ENCODE data around the gene ALDH2. TPM values are rescaled to one million over a fixed set of nuclear protein-coding genes. Genes with fewer than 3 reads are reported as not detected.

The ALDH2 gene
- total RNA-seq, 1 experiment from 2014 or later, result not detected

DNA sequence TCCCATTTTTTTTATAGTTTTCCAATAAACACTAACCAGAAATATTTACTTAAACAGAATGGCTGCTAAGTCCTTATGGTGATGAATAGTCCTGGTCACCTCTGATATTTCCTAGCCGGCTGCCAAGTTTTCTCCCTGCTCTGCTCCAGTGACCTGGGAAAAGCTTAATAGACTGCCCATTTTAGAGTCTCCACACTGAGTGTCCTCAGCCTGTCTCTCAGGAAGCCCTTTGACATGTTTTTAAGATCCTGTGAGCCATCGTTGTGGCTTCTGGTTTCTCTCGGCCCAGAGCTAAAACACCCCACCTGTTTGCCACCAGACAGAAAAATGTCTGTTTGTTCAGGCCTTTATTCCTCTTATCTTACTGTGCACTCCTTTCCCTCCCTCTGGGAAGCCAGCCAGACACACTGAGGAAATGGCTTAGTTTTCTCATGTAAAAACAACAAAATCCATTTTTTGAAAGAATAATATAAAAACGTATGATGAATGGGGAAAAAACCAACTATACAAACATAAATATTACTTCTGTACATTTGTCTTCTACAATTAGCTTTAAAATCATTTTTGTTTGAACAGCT, 25.4 kb upstream of the ALDH2 start:
- no peak overlapping the region for H3K4me3 Mint-ChIP-seq (ENCODE audit: unreplicated experiment)
- TF ChIP-seq, protein P1, sequence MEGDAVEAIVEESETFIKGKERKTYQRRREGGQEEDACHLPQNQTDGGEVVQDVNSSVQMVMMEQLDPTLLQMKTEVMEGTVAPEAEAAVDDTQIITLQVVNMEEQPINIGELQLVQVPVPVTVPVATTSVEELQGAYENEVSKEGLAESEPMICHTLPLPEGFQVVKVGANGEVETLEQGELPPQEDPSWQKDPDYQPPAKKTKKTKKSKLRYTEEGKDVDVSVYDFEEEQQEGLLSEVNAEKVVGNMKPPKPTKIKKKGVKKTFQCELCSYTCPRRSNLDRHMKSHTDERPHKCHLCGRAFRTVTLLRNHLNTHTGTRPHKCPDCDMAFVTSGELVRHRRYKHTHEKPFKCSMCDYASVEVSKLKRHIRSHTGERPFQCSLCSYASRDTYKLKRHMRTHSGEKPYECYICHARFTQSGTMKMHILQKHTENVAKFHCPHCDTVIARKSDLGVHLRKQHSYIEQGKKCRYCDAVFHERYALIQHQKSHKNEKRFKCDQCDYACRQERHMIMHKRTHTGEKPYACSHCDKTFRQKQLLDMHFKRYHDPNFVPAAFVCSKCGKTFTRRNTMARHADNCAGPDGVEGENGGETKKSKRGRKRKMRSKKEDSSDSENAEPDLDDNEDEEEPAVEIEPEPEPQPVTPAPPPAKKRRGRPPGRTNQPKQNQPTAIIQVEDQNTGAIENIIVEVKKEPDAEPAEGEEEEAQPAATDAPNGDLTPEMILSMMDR (IDR thresholded peaks at IDR 0.05; ENCODE audit: unreplicated experiment), result no peak
- BruUV-seq (replicated peaks), result no TSS peak
- no peaks in the 10 kb centered on the region for H3K27me3 Mint-ChIP-seq (ENCODE audit: insufficient read depth, unreplicated experiment)
- intact Hi-C loops (cut with micrococcal nuclease), result no loop called here
- no peaks in the 10 kb centered on the region for H3K9me3 Mint-ChIP-seq (ENCODE audit: unreplicated experiment)
- H3K36me3 Mint-ChIP-seq (ENCODE audit: insufficient read depth, unreplicated experiment), result peaks cover 55% of the 10 kb centered on the region
- H3K4me1 Mint-ChIP-seq (ENCODE audit: insufficient read depth, unreplicated experiment), result no peaks in the 10 kb centered on the region
- DNase-seq (ENCODE audit: unreplicated experiment), result no peak
- ChIA-PET CTCF (interaction anchor here (1.0 kb wide), 1 partner anchor 12 kb away, joined by 3 read pairs; no protein-coding TSS in a partner anchor), POLR2A (no interaction called here)
- no peak overlapping the region for H3K27ac Mint-ChIP-seq (ENCODE audit: low read depth, unreplicated experiment)

DNA sequence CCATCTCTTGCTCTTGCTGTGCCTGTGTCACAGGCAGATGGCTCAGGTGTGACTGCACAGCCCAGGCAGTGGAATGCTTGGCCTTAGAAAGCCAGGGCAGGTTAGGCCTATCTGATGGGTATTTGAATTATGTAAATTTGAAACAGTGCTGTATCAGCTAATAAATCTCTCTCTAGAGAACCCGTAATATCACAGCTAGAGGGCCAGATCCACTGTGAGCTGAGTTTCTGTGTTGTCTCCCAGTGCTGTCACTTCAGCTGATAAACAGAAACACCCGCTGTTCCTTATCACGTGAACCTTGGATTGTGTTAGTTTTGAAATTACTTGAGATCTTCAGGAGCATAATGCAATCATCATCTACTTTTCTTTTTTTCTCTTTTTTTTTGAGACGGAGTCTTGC, 21.5 kb upstream of the ALDH2 start:
- Mint-ChIP-seq H3K4me3 (ENCODE audit: unreplicated experiment) (no peak overlapping the region), H3K4me1 (ENCODE audit: insufficient read depth, unreplicated experiment) (no peaks in the 10 kb centered on the region), H3K9me3 (ENCODE audit: unreplicated experiment) (no peaks in the 10 kb centered on the region), H3K36me3 (ENCODE audit: insufficient read depth, unreplicated experiment) (peaks cover 50% of the 10 kb centered on the region), H3K27me3 (ENCODE audit: insufficient read depth, unreplicated experiment) (no peaks in the 10 kb centered on the region), H3K27ac (ENCODE audit: low read depth, unreplicated experiment) (no peak overlapping the region)
- POLR2A ChIA-PET, result interaction anchor here (1.2 kb wide), 1 partner anchor 12 kb away, joined by 3 read pairs; no protein-coding TSS in a partner anchor
- no peak for DNase-seq (ENCODE audit: unreplicated experiment)
- CTCF ChIA-PET, result interaction anchor here (0.8 to 1.9 kb wide), 5 partner anchors 9 to 349 kb away, joined by 3 to 6 read pairs (median 4); no protein-coding TSS in a partner anchor
- no TSS peak for BruUV-seq (replicated peaks)
- TF ChIP-seq, protein P1 (IDR thresholded peaks at IDR 0.05; ENCODE audit: unreplicated experiment), result no peak
- intact Hi-C loops (cut with micrococcal nuclease), result no loop called here

DNA sequence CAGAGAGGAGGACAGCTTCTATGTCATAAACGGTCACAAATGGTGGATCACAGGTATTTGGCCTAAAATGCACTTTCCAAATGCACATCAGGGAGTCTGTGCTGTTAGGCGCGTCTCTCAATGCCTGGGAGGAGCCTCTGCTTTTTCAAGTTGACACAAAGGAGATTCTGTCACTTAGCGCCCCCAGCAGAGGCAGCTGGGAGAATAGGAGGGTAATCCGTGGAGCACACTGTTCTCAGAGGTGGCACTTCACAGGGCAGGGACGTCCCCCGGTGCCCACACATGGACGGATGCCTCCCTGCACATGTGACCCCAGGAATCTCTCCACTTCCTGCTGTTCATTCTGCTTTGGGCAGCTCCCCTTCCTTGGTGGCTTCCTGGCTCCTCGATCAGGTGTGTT, 19.4 kb upstream of the ALDH2 start:
- BruUV-seq (replicated peaks), result no TSS peak
- H3K27ac Mint-ChIP-seq (ENCODE audit: low read depth, unreplicated experiment), result no peak overlapping the region
- no peaks in the 10 kb centered on the region for H3K9me3 Mint-ChIP-seq (ENCODE audit: unreplicated experiment)
- H3K27me3 Mint-ChIP-seq (ENCODE audit: insufficient read depth, unreplicated experiment), result no peaks in the 10 kb centered on the region
- no peaks in the 10 kb centered on the region for H3K4me1 Mint-ChIP-seq (ENCODE audit: insufficient read depth, unreplicated experiment)
- ChIA-PET CTCF (interaction anchor here (0.7 to 1.8 kb wide), 2 partner anchors 65 to 67 kb away, joined by 5 to 10 read pairs; no protein-coding TSS in a partner anchor), POLR2A (interaction anchor here (1.2 kb wide), 1 partner anchor 14 kb away, joined by 3 read pairs; no protein-coding TSS in a partner anchor)
- intact Hi-C loops (cut with micrococcal nuclease), result no loop called here
- no peak overlapping the region for H3K4me3 Mint-ChIP-seq (ENCODE audit: unreplicated experiment)
- H3K36me3 Mint-ChIP-seq (ENCODE audit: insufficient read depth, unreplicated experiment), result peaks cover 49% of the 10 kb centered on the region
- DNase-seq (ENCODE audit: unreplicated experiment), result no peak
- TF ChIP-seq, protein P1 (IDR thresholded peaks at IDR 0.05; ENCODE audit: unreplicated experiment), result no peak

DNA sequence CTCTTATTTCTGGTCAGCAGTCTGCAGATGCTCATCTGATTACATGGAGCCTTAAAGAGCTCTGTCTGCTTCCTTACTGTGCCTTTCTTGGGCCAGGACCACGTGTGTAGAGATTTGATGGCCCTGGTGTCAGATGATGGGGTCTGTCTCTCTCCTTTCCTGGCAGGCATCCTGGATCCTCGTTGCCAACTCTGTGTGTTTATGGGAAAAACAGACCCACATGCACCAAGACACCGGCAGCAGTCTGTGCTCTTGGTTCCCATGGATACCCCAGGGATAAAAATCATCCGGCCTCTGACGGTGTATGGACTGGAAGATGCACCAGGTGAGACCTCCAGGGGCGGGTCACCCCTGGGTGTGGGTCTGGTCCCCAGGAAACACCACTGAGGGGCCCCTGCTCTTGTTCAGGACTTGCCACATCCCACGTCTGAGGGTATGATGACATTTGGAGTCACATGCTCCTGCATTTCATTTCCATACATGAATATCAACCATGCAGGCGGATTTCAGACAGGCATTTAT, 18.5 kb upstream of the ALDH2 start:
- H3K27ac Mint-ChIP-seq (ENCODE audit: low read depth, unreplicated experiment), result no peak overlapping the region
- no peaks in the 10 kb centered on the region for H3K9me3 Mint-ChIP-seq (ENCODE audit: unreplicated experiment)
- H3K27me3 Mint-ChIP-seq (ENCODE audit: insufficient read depth, unreplicated experiment), result no peaks in the 10 kb centered on the region
- BruUV-seq (replicated peaks), result no TSS peak
- H3K36me3 Mint-ChIP-seq (ENCODE audit: insufficient read depth, unreplicated experiment), result peaks cover 50% of the 10 kb centered on the region
- ChIA-PET CTCF (interaction anchor here (1.8 kb wide), 1 partner anchor 64 kb away, joined by 10 read pairs; no protein-coding TSS in a partner anchor), POLR2A (interaction anchor here (0.8 to 1.2 kb wide), 2 partner anchors 13 to 65 kb away, joined by 3 to 5 read pairs; no protein-coding TSS in a partner anchor)
- no peaks in the 10 kb centered on the region for H3K4me1 Mint-ChIP-seq (ENCODE audit: insufficient read depth, unreplicated experiment)
- TF ChIP-seq, protein P1 (IDR thresholded peaks at IDR 0.05; ENCODE audit: unreplicated experiment), result no peak
- DNase-seq (ENCODE audit: unreplicated experiment), result no peak
- no peak overlapping the region for H3K4me3 Mint-ChIP-seq (ENCODE audit: unreplicated experiment)
- intact Hi-C loops (cut with micrococcal nuclease), result no loop called here

Data from MCF 10A (cell line).